WERI-Rb-1 (cell line): ENCODE measurements around the gene FSTL4.

Experiments used
- DNase-seq: peaks from one replicate; pipeline ENCODE4 v3.0.0-alpha.2; 2020
- H3K27ac ChIP-seq: fragments of 250-450 bp; sonication (Bioruptor Pico); 2 replicates; pipeline ENCODE4 v1.5.1; 2020; ENCODE audit warnings: mild to moderate bottlenecking, moderate library complexity
- H3K27me3 ChIP-seq: fragments of 250-450 bp; sonication (Bioruptor Pico); 2 replicates; pipeline ENCODE4 v1.5.1; 2021; ENCODE audit warnings: mild to moderate bottlenecking, low read depth, moderate library complexity; ENCODE audit not compliant: insufficient read depth, severe bottlenecking
- H3K36me3 ChIP-seq: fragments of 250-450 bp; sonication (Bioruptor Pico); 2 replicates; pipeline ENCODE4 v1.5.1; 2020; ENCODE audit warnings: mild to moderate bottlenecking, moderate library complexity
- H3K4me3 ChIP-seq: 2 replicates; pipeline ENCODE4 v1.5.1; 2011; ENCODE audit warnings: low read depth, mild to moderate bottlenecking, control low read depth, low read length
- H3K9me3 ChIP-seq: fragments of 250-450 bp; sonication (Bioruptor Pico); 2 replicates; pipeline ENCODE4 v1.5.1; 2021; ENCODE audit warnings: mild to moderate bottlenecking, moderate library complexity; ENCODE audit not compliant: severe bottlenecking
- TF ChIP-seq, protein P1 (sequence below): IDR thresholded peaks from 2 replicates; pipeline ENCODE4 v1.5.1; 2011; ENCODE audit warnings: low read depth, mild to moderate bottlenecking, control low read depth, inconsistent platforms, low read length

FSTL4 gene

DNA sequence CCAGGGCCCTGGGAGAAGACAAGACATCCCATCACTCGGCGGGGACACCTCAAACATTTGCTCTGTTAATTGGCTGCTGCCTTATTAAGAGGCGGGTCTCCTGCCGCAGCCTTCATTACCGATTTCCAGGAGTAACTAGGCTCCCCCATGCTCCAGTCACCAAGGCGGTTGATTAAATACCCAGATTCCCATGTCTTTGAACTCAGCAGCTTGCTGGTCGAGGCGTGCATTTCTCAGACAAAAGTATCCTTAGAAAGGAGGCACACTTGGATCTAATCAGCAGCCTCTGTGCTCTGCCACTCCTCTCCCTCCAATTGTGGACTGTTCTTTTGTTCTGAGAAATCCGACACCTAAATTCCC, 228.8 kb downstream of the FSTL4 start:
- Histone ChIP-seq H3K9me3 (no peaks in the 10 kb centered on the region), H3K4me3 (no peak overlapping the region), H3K27me3 (no peaks in the 10 kb centered on the region), H3K36me3 (no peaks in the 10 kb centered on the region), H3K27ac (no peak overlapping the region)
- TF ChIP-seq, protein P1, sequence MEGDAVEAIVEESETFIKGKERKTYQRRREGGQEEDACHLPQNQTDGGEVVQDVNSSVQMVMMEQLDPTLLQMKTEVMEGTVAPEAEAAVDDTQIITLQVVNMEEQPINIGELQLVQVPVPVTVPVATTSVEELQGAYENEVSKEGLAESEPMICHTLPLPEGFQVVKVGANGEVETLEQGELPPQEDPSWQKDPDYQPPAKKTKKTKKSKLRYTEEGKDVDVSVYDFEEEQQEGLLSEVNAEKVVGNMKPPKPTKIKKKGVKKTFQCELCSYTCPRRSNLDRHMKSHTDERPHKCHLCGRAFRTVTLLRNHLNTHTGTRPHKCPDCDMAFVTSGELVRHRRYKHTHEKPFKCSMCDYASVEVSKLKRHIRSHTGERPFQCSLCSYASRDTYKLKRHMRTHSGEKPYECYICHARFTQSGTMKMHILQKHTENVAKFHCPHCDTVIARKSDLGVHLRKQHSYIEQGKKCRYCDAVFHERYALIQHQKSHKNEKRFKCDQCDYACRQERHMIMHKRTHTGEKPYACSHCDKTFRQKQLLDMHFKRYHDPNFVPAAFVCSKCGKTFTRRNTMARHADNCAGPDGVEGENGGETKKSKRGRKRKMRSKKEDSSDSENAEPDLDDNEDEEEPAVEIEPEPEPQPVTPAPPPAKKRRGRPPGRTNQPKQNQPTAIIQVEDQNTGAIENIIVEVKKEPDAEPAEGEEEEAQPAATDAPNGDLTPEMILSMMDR: no peak
- no peak for DNase-seq

DNA sequence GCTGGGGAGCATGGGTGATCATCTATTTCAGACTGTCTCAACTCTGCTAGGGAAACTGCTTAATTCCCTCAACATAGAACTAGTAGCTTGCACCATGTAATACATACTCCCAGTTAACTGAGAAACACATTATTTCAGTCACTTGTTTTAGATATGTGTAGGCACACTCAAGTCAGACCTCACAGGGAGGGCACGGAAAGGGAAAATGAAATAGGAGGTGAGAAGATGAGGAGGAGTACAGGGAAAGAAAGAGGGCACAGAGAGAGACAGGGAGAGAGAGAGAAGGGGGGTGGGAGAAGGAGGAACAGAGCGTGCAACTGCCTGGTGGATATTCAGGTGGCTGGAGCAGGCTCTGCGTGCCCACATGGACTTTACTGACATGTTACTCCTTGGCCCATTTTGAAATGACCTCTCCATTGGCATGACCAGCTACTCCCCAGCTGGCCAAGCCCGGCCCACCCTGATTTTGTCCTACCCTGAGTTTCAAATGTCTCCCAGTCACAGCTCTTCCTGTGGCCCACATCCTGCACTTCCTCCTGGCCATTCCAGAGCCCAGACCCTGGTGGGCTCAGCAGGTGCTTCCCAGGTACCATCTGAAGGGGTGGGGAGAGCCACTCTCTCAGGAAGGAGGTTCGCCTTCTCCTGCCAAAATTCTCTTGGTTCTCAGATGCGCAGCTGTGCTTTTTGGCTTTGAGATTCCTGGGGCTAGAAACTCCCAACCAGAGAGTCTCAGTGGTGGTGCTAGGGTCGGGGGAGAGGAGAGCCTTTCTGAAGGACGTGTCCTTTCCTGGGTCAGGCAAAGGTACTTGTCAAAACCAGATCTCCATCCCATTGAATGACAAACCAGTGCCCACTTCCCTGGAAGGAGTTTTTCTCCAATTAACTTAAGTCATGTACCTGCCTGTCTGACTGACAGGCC, 229.4 kb downstream of the FSTL4 start:
- DNase-seq: no peak
- Histone ChIP-seq H3K36me3 (no peaks in the 10 kb centered on the region), H3K27ac (no peak overlapping the region), H3K4me3 (no peak overlapping the region), H3K9me3 (no peaks in the 10 kb centered on the region), H3K27me3 (no peaks in the 10 kb centered on the region)
- TF ChIP-seq, protein P1: no peak

DNA sequence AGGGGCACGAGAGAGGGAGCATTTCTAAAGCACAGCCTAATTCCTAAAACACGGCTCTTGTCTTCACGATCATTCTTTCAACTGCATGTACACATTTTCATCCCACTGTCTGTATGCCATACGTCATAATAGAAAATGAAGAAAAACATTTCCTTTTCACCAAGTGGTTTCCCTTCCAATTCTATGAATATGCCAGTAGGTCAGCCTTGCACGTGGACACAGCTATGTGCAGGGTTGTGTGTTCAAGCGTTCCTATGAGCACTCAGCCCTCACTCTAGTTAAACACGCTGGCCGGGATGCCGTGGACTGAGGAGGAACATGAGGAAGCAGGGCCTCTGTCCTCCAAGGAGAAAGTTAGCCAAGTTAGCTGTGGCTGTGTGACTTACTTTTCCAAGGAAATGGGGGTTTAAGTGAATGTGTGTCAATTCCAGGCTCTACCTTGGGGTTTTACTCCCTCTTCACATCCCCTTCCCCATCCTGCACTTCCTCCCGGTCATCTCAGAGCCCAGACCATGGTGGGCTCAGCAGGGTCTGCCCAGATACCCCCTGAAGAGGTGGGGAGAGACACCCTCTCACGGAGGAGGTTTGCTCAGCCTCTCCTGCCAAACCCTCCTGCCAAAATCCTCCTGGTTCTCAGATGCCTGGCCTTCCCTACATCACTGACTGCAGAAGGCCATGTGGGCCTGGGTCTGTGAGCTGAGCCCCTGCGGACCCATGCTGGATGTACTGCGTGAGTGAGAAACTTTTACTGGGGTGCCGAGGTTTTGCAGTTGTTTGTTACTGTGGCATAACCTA, 230.6 kb downstream of the FSTL4 start:
- Histone ChIP-seq H3K9me3 (no peaks in the 10 kb centered on the region), H3K4me3 (no peak overlapping the region), H3K36me3 (no peaks in the 10 kb centered on the region), H3K27ac (no peak overlapping the region), H3K27me3 (no peaks in the 10 kb centered on the region)
- no peak for DNase-seq
- TF ChIP-seq, protein P1: no peak

DNA sequence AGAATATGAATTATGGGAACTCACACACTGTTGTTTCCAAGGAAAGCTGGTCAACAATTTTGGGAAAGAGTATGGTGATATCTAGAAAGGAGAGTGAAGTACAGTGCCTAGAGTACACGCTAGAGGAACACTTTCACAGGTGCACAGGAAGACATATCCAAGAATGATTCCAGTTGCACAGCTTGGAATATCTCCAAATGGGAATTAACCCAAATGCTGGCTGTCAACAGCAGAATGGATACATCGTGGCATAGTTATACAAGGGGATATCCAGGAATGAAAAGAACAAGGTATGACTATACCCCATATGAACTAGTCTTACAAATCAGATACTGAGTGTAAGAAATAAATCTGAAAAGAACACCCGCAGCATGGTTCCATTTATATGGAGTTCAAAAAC, 231.3 kb downstream of the FSTL4 start:
- Histone ChIP-seq H3K4me3 (no peak overlapping the region), H3K27ac (no peak overlapping the region)
- no peak for DNase-seq

DNA sequence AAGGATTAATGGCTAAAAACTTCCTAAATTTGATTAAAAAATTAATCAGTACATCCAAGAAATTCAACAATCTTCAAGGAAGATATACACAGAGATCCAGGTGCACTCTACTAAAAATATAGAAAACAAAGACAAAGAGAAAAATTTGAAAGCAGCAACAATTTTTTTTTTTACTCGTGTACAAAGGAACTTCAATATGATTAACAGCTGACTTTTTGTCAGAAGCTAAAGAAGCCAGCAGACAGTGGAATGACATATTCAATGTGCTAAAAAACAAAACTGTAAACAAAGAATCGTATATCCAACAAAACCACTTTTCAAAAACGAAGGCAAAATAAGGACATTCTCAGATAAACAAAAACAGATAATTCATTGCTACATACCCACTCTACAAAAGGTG, 234.6 kb downstream of the FSTL4 start:
- DNase-seq: no peak
- no peaks in the 10 kb centered on the region for H3K9me3 ChIP-seq
- no peaks in the 10 kb centered on the region for H3K27me3 ChIP-seq
- no peak overlapping the region for H3K27ac ChIP-seq
- H3K36me3 ChIP-seq: no peaks in the 10 kb centered on the region
- TF ChIP-seq, protein P1: no peak
- H3K4me3 ChIP-seq: no peak overlapping the region

More for the DNA sequence above, 231.3 kb downstream of the FSTL4 start:
- Histone ChIP-seq H3K9me3 (no peaks in the 10 kb centered on the region), H3K36me3 (no peaks in the 10 kb centered on the region), H3K27me3 (no peaks in the 10 kb centered on the region)
- TF ChIP-seq, protein P1: no peak
